Measurements from ENCODE around the gene LUZP2. TPM values are rescaled to one million over a fixed set of nuclear protein-coding genes. Genes with fewer than 3 reads are reported as not detected.

LUZP2 gene
- 24.1 TPM for total RNA-seq

GRCh38 chr11:24496736-24497725, at the start of gene LUZP2:
LUZP2 (plus strand) TSS chr11:24497053.

Measured in camera-type eye (tissue), 1 donor.